ENCODE measurements around the gene STK32C.

- TF ChIP-seq EZH2phosphoT487 (IDR thresholded peaks at IDR 0.05; ENCODE audit: insufficient read depth, low read depth) (no peak), EZH2 (IDR thresholded peaks at IDR 0.05; ENCODE audit: insufficient read depth, poor library complexity, severe bottlenecking) (no peak)
Measured at GRCh38 chr10:132336064-132336746, 28.5 kb upstream of the STK32C start.

Measured in GM23248 (cell line).